NCI-H2107 (cell line): ENCODE results near the gene PIP5K1B.

Source experiments
- DNase-seq: peaks from one replicate; lab custom pipeline; 2025; lab: John Stamatoyannopoulos, UW

The PIP5K1B gene

GRCh38 chr9:68912561-68912960, 207.5 kb downstream of the PIP5K1B start:
- no peak for DNase-seq

GRCh38 chr9:68913054-68913453, 208.0 kb downstream of the PIP5K1B start:
- DNase-seq: no peak

- DNase-seq: no peak
Observed at GRCh38 chr9:68914751-68915150, 209.7 kb downstream of the PIP5K1B start.

- DNase-seq: no peak
Observed at GRCh38 chr9:68919661-68920060, 214.6 kb downstream of the PIP5K1B start.

GRCh38 chr9:68920921-68921320, 215.9 kb downstream of the PIP5K1B start:
- no peak for DNase-seq

- DNase-seq: no peak
Observed at GRCh38 chr9:68923480-68923879, 218.4 kb downstream of the PIP5K1B start.

- no peak for DNase-seq
Observed at GRCh38 chr9:68925175-68925574, 220.1 kb downstream of the PIP5K1B start.

GRCh38 chr9:68927165-68927564, 222.1 kb downstream of the PIP5K1B start:
- DNase-seq: no peak

GRCh38 chr9:68931821-68932220, 226.8 kb downstream of the PIP5K1B start:
- DNase-seq: no peak

- no peak for DNase-seq
Observed at GRCh38 chr9:68932458-68932857, 227.4 kb downstream of the PIP5K1B start.

GRCh38 chr9:68933434-68934328, 228.6 kb downstream of the PIP5K1B start:
- DNase-seq: no peak

- no peak for DNase-seq
Observed at GRCh38 chr9:68934329-68934644, 229.2 kb downstream of the PIP5K1B start.

GRCh38 chr9:68940573-68940972, 235.5 kb downstream of the PIP5K1B start:
- DNase-seq: no peak

- no peak for DNase-seq
Observed at GRCh38 chr9:68941780-68942459, 236.9 kb downstream of the PIP5K1B start.

- no peak for DNase-seq
Observed at GRCh38 chr9:68942790-68943189, 237.8 kb downstream of the PIP5K1B start.

GRCh38 chr9:68947015-68947414, 242.0 kb downstream of the PIP5K1B start:
- no peak for DNase-seq

- DNase-seq: no peak
Observed at GRCh38 chr9:68947842-68948569, 243.0 kb downstream of the PIP5K1B start.

- peak; percentile 26 for DNase-seq
Observed at GRCh38 chr9:68949271-68950000, 244.4 kb downstream of the PIP5K1B start.

- DNase-seq: no peak
Observed at GRCh38 chr9:68950188-68950587, 245.1 kb downstream of the PIP5K1B start.

GRCh38 chr9:68950689-68951088, 245.6 kb downstream of the PIP5K1B start:
- DNase-seq: no peak

GRCh38 chr9:68951879-68952659, 247.0 kb downstream of the PIP5K1B start:
- no peak for DNase-seq
